ENCODE data around the gene DENND4A.

DENND4A gene

GRCh38 chr15:65634356-65634755, 157.7 kb downstream of the DENND4A start:
- DNase-seq (ENCODE audit: low spot score) = no peak
- TF ChIP-seq, protein P1, sequence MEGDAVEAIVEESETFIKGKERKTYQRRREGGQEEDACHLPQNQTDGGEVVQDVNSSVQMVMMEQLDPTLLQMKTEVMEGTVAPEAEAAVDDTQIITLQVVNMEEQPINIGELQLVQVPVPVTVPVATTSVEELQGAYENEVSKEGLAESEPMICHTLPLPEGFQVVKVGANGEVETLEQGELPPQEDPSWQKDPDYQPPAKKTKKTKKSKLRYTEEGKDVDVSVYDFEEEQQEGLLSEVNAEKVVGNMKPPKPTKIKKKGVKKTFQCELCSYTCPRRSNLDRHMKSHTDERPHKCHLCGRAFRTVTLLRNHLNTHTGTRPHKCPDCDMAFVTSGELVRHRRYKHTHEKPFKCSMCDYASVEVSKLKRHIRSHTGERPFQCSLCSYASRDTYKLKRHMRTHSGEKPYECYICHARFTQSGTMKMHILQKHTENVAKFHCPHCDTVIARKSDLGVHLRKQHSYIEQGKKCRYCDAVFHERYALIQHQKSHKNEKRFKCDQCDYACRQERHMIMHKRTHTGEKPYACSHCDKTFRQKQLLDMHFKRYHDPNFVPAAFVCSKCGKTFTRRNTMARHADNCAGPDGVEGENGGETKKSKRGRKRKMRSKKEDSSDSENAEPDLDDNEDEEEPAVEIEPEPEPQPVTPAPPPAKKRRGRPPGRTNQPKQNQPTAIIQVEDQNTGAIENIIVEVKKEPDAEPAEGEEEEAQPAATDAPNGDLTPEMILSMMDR (IDR thresholded peaks at IDR 0.05; ENCODE audit: borderline replicate concordance, control extremely low read depth, extremely low read depth, insufficient read depth, missing control alignments) = no peak
- in situ Hi-C loops (cut with MboI; ENCODE audit: low sequenced_read_pairs, unreplicated experiment) = loop anchor here (10.0 to 25.0 kb wide), 3 partner anchors 200 to 553 kb away; no protein-coding TSS in a partner anchor

DNA sequence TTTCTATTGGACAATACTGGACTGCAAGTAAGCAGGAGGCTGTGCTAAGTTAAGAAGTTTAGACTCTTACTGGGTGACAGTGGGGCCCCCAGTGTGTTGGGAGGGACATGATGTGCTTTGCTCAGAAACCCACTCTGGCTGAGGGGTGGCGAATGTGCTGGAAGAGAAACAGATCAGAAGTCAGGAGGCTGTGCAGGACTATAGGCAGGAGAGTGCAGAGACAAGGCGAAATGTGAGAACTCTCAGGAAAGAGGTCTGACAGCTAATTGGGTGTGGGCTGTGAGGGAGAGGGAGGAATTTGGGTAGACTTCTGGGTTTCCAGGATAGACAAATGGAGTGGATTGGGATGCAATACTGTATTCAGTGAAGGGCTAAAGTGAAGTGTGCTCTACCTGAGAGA, 158.3 kb downstream of the DENND4A start:
- in situ Hi-C loops (cut with MboI; ENCODE audit: low sequenced_read_pairs, unreplicated experiment) = loop anchor here (10.0 to 25.0 kb wide), 3 partner anchors 201 to 554 kb away; no protein-coding TSS in a partner anchor
- TF ChIP-seq, protein P1 (IDR thresholded peaks at IDR 0.05; ENCODE audit: borderline replicate concordance, control extremely low read depth, extremely low read depth, insufficient read depth, missing control alignments) = no peak
- no peak for DNase-seq (ENCODE audit: low spot score)

DNA sequence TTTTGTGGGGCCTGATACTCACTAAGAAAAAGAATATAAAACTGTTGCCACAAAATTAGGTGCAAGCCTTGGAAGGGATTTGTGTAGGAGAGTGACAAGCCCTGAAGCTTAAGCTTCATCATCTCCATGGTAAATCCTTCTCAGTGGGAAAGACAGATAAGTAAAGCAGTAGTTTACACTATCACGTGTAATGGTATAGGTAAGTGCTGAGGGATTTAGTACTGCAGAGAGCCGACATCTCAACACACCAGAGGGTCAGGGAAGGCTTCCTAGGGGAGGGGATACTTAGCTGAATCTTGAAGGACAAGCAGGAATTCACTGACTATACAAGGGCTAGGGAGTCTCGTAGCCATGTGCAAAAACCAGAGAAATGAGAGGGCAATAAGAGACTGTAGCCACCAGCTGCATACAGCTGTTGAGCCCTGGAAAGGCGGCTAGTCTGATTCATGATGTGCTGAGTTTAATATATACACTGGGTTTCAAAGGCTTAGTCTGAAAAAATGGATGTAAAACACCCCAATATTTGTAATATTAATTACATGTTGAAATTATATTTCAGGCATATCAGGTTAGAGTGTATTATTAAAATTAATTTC, 159.2 kb downstream of the DENND4A start:
- TF ChIP-seq, protein P1 (IDR thresholded peaks at IDR 0.05; ENCODE audit: borderline replicate concordance, control extremely low read depth, extremely low read depth, insufficient read depth, missing control alignments) = no peak
- in situ Hi-C loops (cut with MboI; ENCODE audit: low sequenced_read_pairs, unreplicated experiment) = loop anchor here (10.0 to 25.0 kb wide), 3 partner anchors 202 to 554 kb away; no protein-coding TSS in a partner anchor
- DNase-seq (ENCODE audit: low spot score) = no peak

DNA sequence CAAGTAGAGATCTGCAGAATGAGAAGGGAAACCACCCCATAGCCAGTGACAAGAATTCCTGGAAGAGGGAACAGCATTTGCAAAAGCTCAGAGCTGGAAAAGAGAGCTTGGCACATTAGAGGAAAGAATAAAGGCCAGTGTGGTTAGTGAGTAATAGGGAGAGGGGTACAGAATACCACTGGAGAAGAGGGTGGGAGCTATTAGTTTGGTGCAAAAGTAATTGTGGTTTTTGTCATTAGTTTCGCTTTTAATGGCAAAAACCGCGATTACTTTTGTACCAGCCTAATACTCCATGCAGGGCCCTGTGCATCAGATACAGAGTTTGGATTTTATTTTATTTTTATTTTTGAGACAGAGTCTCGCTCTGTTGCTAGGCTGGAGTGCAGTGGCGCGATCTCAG, 160.6 kb downstream of the DENND4A start:
- TF ChIP-seq, protein P1 (IDR thresholded peaks at IDR 0.05; ENCODE audit: borderline replicate concordance, control extremely low read depth, extremely low read depth, insufficient read depth, missing control alignments) = no peak
- DNase-seq (ENCODE audit: low spot score) = no peak
- in situ Hi-C loops (cut with MboI; ENCODE audit: low sequenced_read_pairs, unreplicated experiment) = loop anchor here (10.0 to 25.0 kb wide), 3 partner anchors 203 to 556 kb away; no protein-coding TSS in a partner anchor

GRCh38 chr15:65630760-65631159, 161.3 kb downstream of the DENND4A start:
- DNase-seq (ENCODE audit: low spot score) = no peak
- TF ChIP-seq, protein P1 (IDR thresholded peaks at IDR 0.05; ENCODE audit: borderline replicate concordance, control extremely low read depth, extremely low read depth, insufficient read depth, missing control alignments) = no peak
- in situ Hi-C loops (cut with MboI; ENCODE audit: low sequenced_read_pairs, unreplicated experiment) = loop anchor here (10.0 to 25.0 kb wide), 3 partner anchors 204 to 557 kb away; no protein-coding TSS in a partner anchor

GRCh38 chr15:65629548-65629947, 162.5 kb downstream of the DENND4A start:
- TF ChIP-seq, protein P1 (IDR thresholded peaks at IDR 0.05; ENCODE audit: borderline replicate concordance, control extremely low read depth, extremely low read depth, insufficient read depth, missing control alignments) = no peak
- DNase-seq (ENCODE audit: low spot score) = no peak
- in situ Hi-C loops (cut with MboI; ENCODE audit: low sequenced_read_pairs, unreplicated experiment) = loop anchor here (25.0 kb wide), 2 partner anchors 458 to 558 kb away; no protein-coding TSS in a partner anchor
